IMR-90 (cell line): Measurements from ENCODE around the gene AMBP. TPM values are rescaled to one million over a fixed set of nuclear protein-coding genes. Genes with fewer than 3 reads are reported as not detected.

ENCODE experiments used
- ATAC-seq: fragments of 200-7000 bp; cut with Tn5 transposase; 2 replicates; pipeline ENCODE4 v1.9.1; 2020; ENCODE audit warnings: low read depth, mild to moderate bottlenecking, moderate library complexity
- BruUV-seq: library from RNA; stranded (reverse); fragments of 400-500 nt; replicated peaks from 2 replicates; lab custom pipeline; 2021; lab: Mats Ljungman, UMichigan
- CTCF ChIA-PET: fragments of 300-600 bp; formaldehyde crosslinking; extraction: SDS; loops from one replicate; lab custom pipeline; 2021; ENCODE audit warnings: antibody characterized with exemption; lab: Yijun Ruan, JAX
- POLR2A ChIA-PET: fragments of 300-600 bp; sonication (Branson Sonifier 250); formaldehyde crosslinking; loops from one replicate; lab custom pipeline; 2022; ENCODE audit warnings: antibody characterized with exemption; ENCODE audit not compliant: unreplicated experiment; lab: Charles Lee
- DNase-seq: peaks from one replicate; pipeline ENCODE4 v3.0.0; 2013
- H2AFZ ChIP-seq: replicated peaks from 2 replicates; pipeline ENCODE3; 2013; ENCODE audit warnings: low read length, mild to moderate bottlenecking; ENCODE audit not compliant: poor library complexity
- H2AK5ac ChIP-seq: 2 replicates; pipeline ENCODE4 v1.6.1; 2013; ENCODE audit warnings: low read depth, low read length, inconsistent platforms
- H2AK9ac ChIP-seq: replicated peaks from 2 replicates; pipeline ENCODE3; 2013; ENCODE audit warnings: mild to moderate bottlenecking, low read depth, low read length, moderate library complexity; ENCODE audit not compliant: poor library complexity
- H2BK120ac ChIP-seq: 2 replicates; pipeline ENCODE4 v1.6.1; 2013; ENCODE audit warnings: low read depth, low read length, inconsistent platforms
- H2BK15ac ChIP-seq: 3 replicates; pipeline ENCODE4 v1.6.1; 2013; ENCODE audit warnings: low read depth, low read length, inconsistent platforms
- H2BK20ac ChIP-seq: 2 replicates; pipeline ENCODE4 v1.6.1; 2013; ENCODE audit warnings: low read depth, mild to moderate bottlenecking, inconsistent platforms, low read length, moderate library complexity
- H2BK5ac ChIP-seq: 2 replicates; pipeline ENCODE4 v1.6.1; 2013; ENCODE audit warnings: mild to moderate bottlenecking, low read depth, low read length, inconsistent platforms; ENCODE audit not compliant: poor library complexity, severe bottlenecking
- H3K14ac ChIP-seq: replicated peaks from 2 replicates; pipeline ENCODE4 v1.6.1; 2013; ENCODE audit warnings: low read depth, low read length, inconsistent platforms
- H3K18ac ChIP-seq: 2 replicates; pipeline ENCODE4 v1.6.1; 2013; ENCODE audit warnings: low read depth, low read length, control low read depth
- H3K23ac ChIP-seq: 2 replicates; pipeline ENCODE4 v1.6.1; 2013; ENCODE audit warnings: low read depth, low read length, inconsistent platforms
- H3K27ac ChIP-seq: 2 replicates; pipeline ENCODE4 v1.5.1; 2013; ENCODE audit warnings: mild to moderate bottlenecking, control low read depth, low read length; ENCODE audit not compliant: insufficient read depth
- H3K27me3 ChIP-seq: 2 replicates; pipeline ENCODE4 v1.6.1; 2013; ENCODE audit warnings: low read length; ENCODE audit not compliant: control insufficient read depth, insufficient read depth
- H3K36me3 ChIP-seq: 2 replicates; pipeline ENCODE4 v1.6.1; 2013; ENCODE audit warnings: low read length, mixed read lengths; ENCODE audit not compliant: control insufficient read depth, insufficient read depth
- H3K4ac ChIP-seq: 2 replicates; pipeline ENCODE4 v1.6.1; 2013; ENCODE audit warnings: low read depth, low read length, inconsistent platforms
- H3K4me1 ChIP-seq: 2 replicates; pipeline ENCODE4 v1.6.1; 2013; ENCODE audit warnings: low read length, mixed read lengths; ENCODE audit not compliant: control insufficient read depth, insufficient read depth
- H3K4me2 ChIP-seq: 2 replicates; pipeline ENCODE4 v1.6.1; 2013; ENCODE audit warnings: low read depth, mild to moderate bottlenecking, control low read depth, low read length, moderate library complexity
- H3K4me3 ChIP-seq: 2 replicates; pipeline ENCODE4 v1.5.1; 2013; ENCODE audit warnings: low read depth, mild to moderate bottlenecking, control low read depth, low read length, moderate library complexity; ENCODE audit not compliant: insufficient read depth
- H3K56ac ChIP-seq: 2 replicates; pipeline ENCODE4 v1.6.1; 2013; ENCODE audit warnings: low read length, inconsistent platforms; ENCODE audit not compliant: insufficient read depth; ENCODE audit errors: extremely low read depth
- H3K79me1 ChIP-seq, 2 experiments: 2 replicates each; pipeline ENCODE4 v1.6.1; 2013; ENCODE audit warnings: low read length in 2 of 2, inconsistent platforms in 1 of 2, low read depth in 1 of 2
- H3K9ac ChIP-seq: 2 replicates; pipeline ENCODE4 v1.6.1; 2013; ENCODE audit warnings: low read depth, low read length, control low read depth
- H3K9me1 ChIP-seq: 2 replicates; pipeline ENCODE4 v1.6.1; 2013; ENCODE audit warnings: low read length, inconsistent platforms; ENCODE audit not compliant: insufficient read depth
- H3K9me3 ChIP-seq: 2 replicates; pipeline ENCODE4 v1.6.1; 2013; ENCODE audit warnings: low read length; ENCODE audit not compliant: control insufficient read depth, insufficient read depth
- H4K20me1 ChIP-seq: 2 replicates; pipeline ENCODE4 v1.6.1; 2013; ENCODE audit warnings: low read length, inconsistent platforms; ENCODE audit not compliant: insufficient read depth
- H4K5ac ChIP-seq: 2 replicates; pipeline ENCODE4 v1.6.1; 2013; ENCODE audit warnings: mild to moderate bottlenecking, low read depth, low read length, control low read depth
- H4K8ac ChIP-seq, 2 experiments: 2 replicates each; pipeline ENCODE4 v1.6.1; 2013; ENCODE audit warnings: low read depth in 2 of 2, low read length in 2 of 2, control low read depth in 1 of 2, inconsistent platforms in 1 of 2
- H4K91ac ChIP-seq: 2 replicates; pipeline ENCODE4 v1.6.1; 2013; ENCODE audit warnings: low read depth, low read length, inconsistent platforms; ENCODE audit not compliant: insufficient read depth
- BHLHE40 ChIP-seq: fragments of 150-350 bp; IDR thresholded peaks from 2 replicates; pipeline ENCODE4 v1.6.1; 2016; ENCODE audit warnings: mild to moderate bottlenecking, low read depth, low read length
- CEBPB ChIP-seq: IDR thresholded peaks from 2 replicates; pipeline ENCODE4 v1.6.1; 2012; ENCODE audit warnings: low read depth, low read length, improper control_type of control experiment
- CHD1 ChIP-seq: IDR thresholded peaks from 2 replicates; pipeline ENCODE4 v1.6.1; 2012; ENCODE audit warnings: low read depth, low read length, improper control_type of control experiment
- ELK1 ChIP-seq: fragments of 150-350 bp; IDR thresholded peaks from 2 replicates; pipeline ENCODE4 v1.6.1; 2016; ENCODE audit warnings: low read depth, mild to moderate bottlenecking, low read length, moderate library complexity, borderline replicate concordance
- FOS ChIP-seq: fragments of 150-350 bp; IDR thresholded peaks from 2 replicates; pipeline ENCODE4 v1.6.1; 2016; ENCODE audit warnings: low read depth, low read length
- MAFK ChIP-seq: IDR thresholded peaks from 2 replicates; pipeline ENCODE4 v1.6.1; 2012; ENCODE audit warnings: low read depth, low read length, improper control_type of control experiment
- MAZ ChIP-seq: IDR thresholded peaks from 2 replicates; pipeline ENCODE4 v1.6.1; 2012; ENCODE audit warnings: low read depth, mild to moderate bottlenecking, low read length, improper control_type of control experiment, moderate library complexity, borderline replicate concordance
- MXI1 ChIP-seq: IDR thresholded peaks from 2 replicates; pipeline ENCODE4 v1.6.1; 2012; ENCODE audit warnings: low read depth, mild to moderate bottlenecking, low read length, moderate library complexity, borderline replicate concordance
- NFE2L2 ChIP-seq: fragments of 150-350 bp; IDR thresholded peaks from 2 replicates; pipeline ENCODE4 v1.6.1; 2016; ENCODE audit warnings: low read depth, mild to moderate bottlenecking, low read length
- POLR2A ChIP-seq: IDR thresholded peaks from 2 replicates; pipeline ENCODE4 v1.6.1; 2012; ENCODE audit warnings: mild to moderate bottlenecking, low read depth, low read length
- RAD21 ChIP-seq: IDR thresholded peaks from 2 replicates; pipeline ENCODE4 v1.6.1; 2012; ENCODE audit warnings: low read length, improper control_type of control experiment
- RCOR1 ChIP-seq: IDR thresholded peaks from 2 replicates; pipeline ENCODE4 v1.6.1; 2012; ENCODE audit warnings: mild to moderate bottlenecking, low read length, improper control_type of control experiment; ENCODE audit not compliant: insufficient replicate concordance
- RFX5 ChIP-seq: IDR thresholded peaks from 2 replicates; pipeline ENCODE4 v1.8.0; 2012; ENCODE audit warnings: low read depth, mild to moderate bottlenecking, low read length, moderate library complexity
- SMC3 ChIP-seq: fragments of 150-350 bp; IDR thresholded peaks from 2 replicates; pipeline ENCODE4 v1.6.1; 2016; ENCODE audit warnings: low read depth, mild to moderate bottlenecking, antibody characterized with exemption, low read length, moderate library complexity
- WGBS, 2 experiments: methylation state at CpG; one replicate each; pipeline versions ENCODE4 v1.1.5 to v1.1.7; 2013; ENCODE audit warnings: missing lambda C conversion rate in 2 of 2; ENCODE audit not compliant: insufficient read length in 1 of 2; ENCODE audit errors: extremely low coverage in 2 of 2; 5-methylcytosine and 5-hydroxymethylcytosine counted together
- dilution Hi-C: fragments of 300-500 bp; cut with HindIII; formaldehyde crosslinking; loops from one replicate; pipeline ENCODE4 v1.14.3; 2018; ENCODE audit warnings: low sequenced_read_pairs; ENCODE audit not compliant: unreplicated experiment
- in situ Hi-C: fragments of 300-500 bp; cut with MboI; formaldehyde crosslinking; loops from 3 replicates; pipeline ENCODE4 v1.14.3; 2019; ENCODE audit warnings: low sequenced_read_pairs, inconsistent platforms, mixed read lengths
- intact Hi-C: fragments of 100-400 bp; cut with micrococcal nuclease; formaldehyde crosslinking; loops from 2 replicates; pipeline ENCODE4 v1.10.0; 2022
- polyA plus RNA-seq, 3 experiments: library from polyadenylated mRNA; depleted of rRNA; stranded (reverse); fragments of >200 nt; gene quantifications; 2 replicates each; pipeline ENCODE4 v1.2.3, GENCODE V29; 2012; ENCODE audit warnings: low replicate concordance in 1 of 3
- total RNA-seq: library from RNA; depleted of rRNA; stranded (reverse); fragments of >200 nt; gene quantifications from 2 replicates; pipeline ENCODE4 v1.2.3, GENCODE V29; 2012
- TF ChIP-seq, protein P1 (sequence below): fragments of 150-350 bp; IDR thresholded peaks from 2 replicates; pipeline ENCODE4 v1.6.1; 2017; ENCODE audit warnings: mild to moderate bottlenecking, antibody characterized with exemption, low read length, low read depth
- TF ChIP-seq, protein P2 (sequence below): conservative IDR thresholded peaks from 2 replicates; pipeline ENCODE4 v1.5.1; 2012; ENCODE audit warnings: mild to moderate bottlenecking, low read depth, low read length, improper control_type of control experiment

AMBP gene
- total and polyA plus RNA-seq, 2 of the 4 experiments (the other 2 are of a cell fraction) = not detected

- TF ChIP-seq CHD1 (no peak), MAZ (no peak), CEBPB (no peak), MAFK (no peak), NFE2L2 (no peak), RFX5 (no peak), RCOR1 (no peak), RAD21 (no peak), FOS (no peak), SMC3 (no peak), ELK1 (no peak), POLR2A (no peak), MXI1 (no peak), BHLHE40 (no peak)
- TF ChIP-seq, protein P1, sequence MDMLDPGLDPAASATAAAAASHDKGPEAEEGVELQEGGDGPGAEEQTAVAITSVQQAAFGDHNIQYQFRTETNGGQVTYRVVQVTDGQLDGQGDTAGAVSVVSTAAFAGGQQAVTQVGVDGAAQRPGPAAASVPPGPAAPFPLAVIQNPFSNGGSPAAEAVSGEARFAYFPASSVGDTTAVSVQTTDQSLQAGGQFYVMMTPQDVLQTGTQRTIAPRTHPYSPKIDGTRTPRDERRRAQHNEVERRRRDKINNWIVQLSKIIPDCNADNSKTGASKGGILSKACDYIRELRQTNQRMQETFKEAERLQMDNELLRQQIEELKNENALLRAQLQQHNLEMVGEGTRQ = no peak
- TF ChIP-seq, protein P2, sequence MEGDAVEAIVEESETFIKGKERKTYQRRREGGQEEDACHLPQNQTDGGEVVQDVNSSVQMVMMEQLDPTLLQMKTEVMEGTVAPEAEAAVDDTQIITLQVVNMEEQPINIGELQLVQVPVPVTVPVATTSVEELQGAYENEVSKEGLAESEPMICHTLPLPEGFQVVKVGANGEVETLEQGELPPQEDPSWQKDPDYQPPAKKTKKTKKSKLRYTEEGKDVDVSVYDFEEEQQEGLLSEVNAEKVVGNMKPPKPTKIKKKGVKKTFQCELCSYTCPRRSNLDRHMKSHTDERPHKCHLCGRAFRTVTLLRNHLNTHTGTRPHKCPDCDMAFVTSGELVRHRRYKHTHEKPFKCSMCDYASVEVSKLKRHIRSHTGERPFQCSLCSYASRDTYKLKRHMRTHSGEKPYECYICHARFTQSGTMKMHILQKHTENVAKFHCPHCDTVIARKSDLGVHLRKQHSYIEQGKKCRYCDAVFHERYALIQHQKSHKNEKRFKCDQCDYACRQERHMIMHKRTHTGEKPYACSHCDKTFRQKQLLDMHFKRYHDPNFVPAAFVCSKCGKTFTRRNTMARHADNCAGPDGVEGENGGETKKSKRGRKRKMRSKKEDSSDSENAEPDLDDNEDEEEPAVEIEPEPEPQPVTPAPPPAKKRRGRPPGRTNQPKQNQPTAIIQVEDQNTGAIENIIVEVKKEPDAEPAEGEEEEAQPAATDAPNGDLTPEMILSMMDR = no peak
- H4K8ac ChIP-seq = no peak overlapping the region
- no peak overlapping the region for H3K14ac ChIP-seq
- H3K4me1 ChIP-seq = no peaks in the 10 kb centered on the region
- no peak overlapping the region for H2BK15ac ChIP-seq
- H4K20me1 ChIP-seq = no peaks in the 10 kb centered on the region; the same call in 1 of the 2 replicates
- peaks cover 50% of the 10 kb centered on the region for H3K36me3 ChIP-seq
- no peak overlapping the region for H2AFZ ChIP-seq
- DNase-seq (no peak), ATAC-seq (no peak)
- no peak overlapping the region for H2BK5ac ChIP-seq
- H4K91ac ChIP-seq = no peak overlapping the region
- ChIA-PET POLR2A (no interaction called here), CTCF (interaction anchor here (1.1 kb wide), 1 partner anchor 150 kb away, joined by 3 read pairs; no protein-coding TSS in a partner anchor)
- dilution Hi-C loops = no loop called here
- H3K4me2 ChIP-seq = no peak overlapping the region
- no peak overlapping the region for H3K18ac ChIP-seq
- H3K4me3 ChIP-seq = no peak overlapping the region
- H2AK5ac ChIP-seq = no peak overlapping the region
- H3K4ac ChIP-seq = no peak overlapping the region
- no peaks in the 10 kb centered on the region for H3K27me3 ChIP-seq
- in situ Hi-C loops = no loop called here
- intact Hi-C loops = no loop called here
- no peak overlapping the region for H3K56ac ChIP-seq
- BruUV-seq = no TSS peak
- 100% methylated on average over 3 of the region's 13 CpGs; no CpG with 5 or more reads in 1 of the 2 experiments for WGBS, 2 experiments
- H4K5ac ChIP-seq = no peak overlapping the region
- no peak overlapping the region for H2BK20ac ChIP-seq
- no peak overlapping the region for H3K9ac ChIP-seq
- H2AK9ac ChIP-seq = no peak overlapping the region
- peaks cover 8% of the 10 kb centered on the region for H3K9me3 ChIP-seq
- peaks cover 0 to 7% of the 10 kb centered on the region in 2 experiments; a peak in 3 of 4 replicates for H3K79me1 ChIP-seq
- H3K23ac ChIP-seq = no peak overlapping the region
- H3K27ac ChIP-seq = no peak overlapping the region
- H2BK120ac ChIP-seq = no peak overlapping the region
- peaks cover 9% of the 10 kb centered on the region for H3K9me1 ChIP-seq
Observed at GRCh38 chr9:114027159-114027862, 50.8 kb downstream of the AMBP start.
